HepG2 (cell line): ENCODE data around the gene ARHGDIG. TPM values are rescaled to one million over a fixed set of nuclear protein-coding genes. Genes with fewer than 3 reads are reported as not detected.

Experiments
- AKAP8 ChIP-seq: sonication (generic); formaldehyde crosslinking; IDR thresholded peaks from 2 replicates; pipeline ENCODE4 v1.5.1; 2020; ENCODE audit warnings: mild to moderate bottlenecking, missing genetic modification reagents
- ELF3 ChIP-seq: IDR thresholded peaks from 2 replicates; pipeline ENCODE4 v1.6.1; 2016; ENCODE audit warnings: missing genetic modification reagents, missing compliant biosample characterization
- ESRRA ChIP-seq: sonication (generic); formaldehyde crosslinking; IDR thresholded peaks from 2 replicates; pipeline ENCODE4 v1.5.1; 2020; ENCODE audit warnings: mild to moderate bottlenecking, low read depth, missing genetic modification reagents
- HNRNPK ChIP-seq: fragments of 200-400 bp; formaldehyde crosslinking; IDR thresholded peaks from 2 replicates; pipeline ENCODE4 v1.6.1; 2018; ENCODE audit warnings: low read length, low read depth, moderate library complexity, mild to moderate bottlenecking; ENCODE audit not compliant: poor library complexity, severe bottlenecking
- SIN3A ChIP-seq: IDR thresholded peaks from 2 replicates; pipeline ENCODE4 v1.6.1; 2011; ENCODE audit warnings: low read depth, mild to moderate bottlenecking, control low read depth, low read length, borderline replicate concordance
- TSC22D2 ChIP-seq: sonication (generic); formaldehyde crosslinking; IDR thresholded peaks from 2 replicates; pipeline ENCODE4 v1.5.1; 2020; ENCODE audit warnings: missing genetic modification reagents, mild to moderate bottlenecking, borderline replicate concordance
- ZBTB40 ChIP-seq, 2 experiments: fragments of 450-650 bp in 1 of 2; sonication (generic) in 1 of 2; formaldehyde crosslinking in 1 of 2; IDR thresholded peaks; 2 replicates each; pipeline versions ENCODE4 v1.6.1 to v1.8.0; 2016 to 2022; ENCODE audit warnings: antibody characterized with exemption in 1 of 2, mild to moderate bottlenecking in 1 of 2, missing genetic modification reagents in 1 of 2
- ZKSCAN1 ChIP-seq: fragments of 150-350 bp; IDR thresholded peaks from 2 replicates; pipeline ENCODE4 v1.6.1; 2014; ENCODE audit warnings: low read length
- ZNF292 ChIP-seq: sonication (generic); formaldehyde crosslinking; IDR thresholded peaks from 2 replicates; pipeline ENCODE4 v1.8.1; 2022; ENCODE audit warnings: mild to moderate bottlenecking, low read depth, missing genetic modification reagents, borderline replicate concordance
- ZNF30 ChIP-seq: sonication (generic); formaldehyde crosslinking; IDR thresholded peaks from 2 replicates; pipeline ENCODE4 v1.5.0; 2020; ENCODE audit warnings: mild to moderate bottlenecking, missing genetic modification reagents
- ZNF572 ChIP-seq: sonication (generic); formaldehyde crosslinking; IDR thresholded peaks from 2 replicates; pipeline ENCODE4 v1.5.1; 2020; ENCODE audit warnings: mild to moderate bottlenecking, missing genetic modification reagents
- ZNF574 ChIP-seq: sonication (generic); formaldehyde crosslinking; IDR thresholded peaks from 2 replicates; pipeline ENCODE4 v1.4.0; 2020; ENCODE audit warnings: missing genetic modification reagents
- ZNF576 ChIP-seq: sonication (generic); formaldehyde crosslinking; IDR thresholded peaks from 2 replicates; pipeline ENCODE4 v1.4.0; 2020; ENCODE audit warnings: mild to moderate bottlenecking, missing genetic modification reagents
- ZNF768 ChIP-seq: sonication (generic); formaldehyde crosslinking; IDR thresholded peaks from 2 replicates; pipeline ENCODE4 v1.4.0; 2020; ENCODE audit warnings: missing genetic modification reagents
- ZNF782 ChIP-seq: sonication (generic); formaldehyde crosslinking; IDR thresholded peaks from 2 replicates; pipeline ENCODE4 v1.4.0; 2020; ENCODE audit warnings: missing genetic modification reagents, mild to moderate bottlenecking, borderline replicate concordance
- polyA plus RNA-seq, 8 experiments: library from polyadenylated mRNA; depleted of rRNA in 3 of 8; stranded (reverse) in 7 of 8; unstranded in 1 of 8; fragments of >200 nt; fragmentation: Illumina TruSeq in 4 of 8; extraction: Trizol in 4 of 8; gene quantifications; 2 replicates each; pipeline versions ENCODE4 v1.2.1 to v1.2.3, GENCODE V29; 2011 to 2016; ENCODE audit warnings: low read depth in 4 of 8, missing spikeins in 1 of 8, mixed read lengths in 1 of 8; ENCODE audit not compliant: insufficient read depth in 1 of 8
- total RNA-seq, 5 experiments: library from RNA; depleted of rRNA; stranded (reverse); fragments of >200 nt; fragmentation: Illumina TruSeq; extraction: Trizol; gene quantifications; 2 replicates each; pipeline ENCODE4 v1.2.3, GENCODE V29; 2016; ENCODE audit warnings: low read depth in 1 of 5

Gene ARHGDIG
- total and polyA plus RNA-seq, 2 of the 13 experiments (the other 11 are each of a cell fraction or from before 2014, with no cell fraction given), result 0.24 to 0.48 TPM

- TF ChIP-seq ZNF574 (CRISPR knock-in tag) (peak; percentile 64), ZNF292 (CRISPR knock-in tag) (no peak), HNRNPK (peak; percentile 69), ZNF30 (CRISPR knock-in tag) (no peak), SIN3A (peak; percentile 93; the same call in 1 of the 2 replicates), ZKSCAN1 (no peak), ESRRA (CRISPR knock-in tag) (0 out of 2 replicates have a peak, but pooled peaks have one; percentile 28), TSC22D2 (CRISPR knock-in tag) (0 out of 2 replicates have a peak, but pooled peaks have one; percentile 36), ZNF768 (no peak), ZNF782 (no peak), ZNF576 (CRISPR knock-in tag) (no peak), ZNF572 (CRISPR knock-in tag) (peak; percentile 63; the same call in 1 of the 2 replicates), ELF3 (peak; percentile 64), AKAP8 (CRISPR knock-in tag) (peak; percentile 79; the same call in 1 of the 2 replicates), ZBTB40 (IDR thresholded peaks at IDR 0.05) (no peak; the same call in 1 of the 2 replicates), ZBTB40 (CRISPR knock-in tag; IDR thresholded peaks at IDR 0.05) (no peak)
Measured at GRCh38 chr16:234468-235305, 45.7 kb upstream of the ARHGDIG start, which contains the start of gene FAM234A (continued).
